DND-41 (cell line): ENCODE data around the gene GRAMD4.

Source experiments
- ATAC-seq: fragments of 200-7000 bp; cut with Tn5 transposase; 3 replicates; pipeline ENCODE4 v1.9.1; 2021; ENCODE audit warnings: low read depth; ENCODE audit not compliant: insufficient read depth
- DNase-seq: peaks from one replicate; pipeline ENCODE4 v3.0.0-alpha.2; 2020
- H2AFZ ChIP-seq: 2 replicates; pipeline ENCODE4 v1.6.0; 2012; ENCODE audit warnings: low read depth, low read length
- H3K27ac ChIP-seq: 2 replicates; pipeline ENCODE4 v1.5.1; 2012; ENCODE audit warnings: low read length, inconsistent platforms
- H3K27me3 ChIP-seq: fragments of 200-600 bp; sonication (generic); 2 replicates; pipeline ENCODE4 v1.6.0; 2012; ENCODE audit warnings: low read length, mild to moderate bottlenecking, inconsistent platforms; ENCODE audit not compliant: insufficient read depth, poor library complexity
- H3K36me3 ChIP-seq: 2 replicates; pipeline ENCODE4 v1.5.1; 2012; ENCODE audit warnings: low read length, inconsistent platforms; ENCODE audit not compliant: insufficient read depth
- H3K4me1 ChIP-seq: 2 replicates; pipeline ENCODE4 v1.5.1; 2012; ENCODE audit warnings: mild to moderate bottlenecking, low read length; ENCODE audit not compliant: insufficient read depth
- H3K4me2 ChIP-seq: 2 replicates; pipeline ENCODE4 v1.6.0; 2012; ENCODE audit warnings: mild to moderate bottlenecking, moderate library complexity, low read length, inconsistent platforms; ENCODE audit not compliant: insufficient read depth
- H3K4me3 ChIP-seq, 2 experiments: fragments of 200-600 bp in 1 of 2; shearing (Covaris generic) in 1 of 2; 2 replicates each; pipeline ENCODE4 v1.5.1; 2012 to 2016; ENCODE audit warnings: inconsistent platforms in 2 of 2, low read length in 2 of 2, mild to moderate bottlenecking in 2 of 2, low read depth in 1 of 2, moderate library complexity in 1 of 2
- H3K79me2 ChIP-seq: 2 replicates; pipeline ENCODE4 v1.6.0; 2012; ENCODE audit warnings: low read length, inconsistent platforms; ENCODE audit not compliant: insufficient read depth
- H3K9ac ChIP-seq: 2 replicates; pipeline ENCODE4 v1.6.0; 2012; ENCODE audit warnings: low read depth, mild to moderate bottlenecking, inconsistent platforms, low read length, moderate library complexity
- H3K9me3 ChIP-seq: 2 replicates; pipeline ENCODE4 v1.5.1; 2012; ENCODE audit warnings: low read length, moderate library complexity, mild to moderate bottlenecking, inconsistent platforms; ENCODE audit not compliant: insufficient read depth, severe bottlenecking
- H4K20me1 ChIP-seq: 2 replicates; pipeline ENCODE4 v1.6.0; 2012; ENCODE audit warnings: low read length; ENCODE audit not compliant: insufficient read depth
- CTCF ChIP-seq: IDR thresholded peaks from 2 replicates; pipeline ENCODE4 v1.5.1; 2012; ENCODE audit warnings: borderline replicate concordance, low read length, moderate library complexity, mild to moderate bottlenecking; ENCODE audit not compliant: poor library complexity, severe bottlenecking; ENCODE audit errors: extremely low read depth
- EZH2 ChIP-seq: IDR thresholded peaks from 3 replicates; pipeline ENCODE4 v1.6.1; 2012; ENCODE audit warnings: borderline replicate concordance, low read depth, mild to moderate bottlenecking, moderate library complexity, low read length, inconsistent platforms; ENCODE audit not compliant: severe bottlenecking

GRAMD4 gene

GRCh38 chr22:46675479-46675878, 55.3 kb downstream of the GRAMD4 start:
- no peak for TF ChIP-seq EZH2
- no peak for TF ChIP-seq CTCF
- no peaks in the 10 kb centered on the region; the same call in 1 of the 2 replicates for H3K79me2 ChIP-seq
- H4K20me1 ChIP-seq: peaks cover 26% of the 10 kb centered on the region
- no peak overlapping the region for H2AFZ ChIP-seq
- no peaks in the 10 kb centered on the region for H3K27me3 ChIP-seq
- no peak overlapping the region for H3K4me2 ChIP-seq
- no peak overlapping the region for H3K4me3 ChIP-seq
- ATAC-seq (no peak), DNase-seq (no peak)
- H3K4me1 ChIP-seq: no peaks in the 10 kb centered on the region
- H3K9ac ChIP-seq: no peak overlapping the region
- H3K36me3 ChIP-seq: peaks cover 85% of the 10 kb centered on the region
- H3K27ac ChIP-seq: no peak overlapping the region
- no peaks in the 10 kb centered on the region for H3K9me3 ChIP-seq

GRCh38 chr22:46675938-46676337, 55.8 kb downstream of the GRAMD4 start:
- no peak for DNase-seq
- Histone ChIP-seq H3K36me3 (peaks cover 81% of the 10 kb centered on the region), H3K79me2 (no peaks in the 10 kb centered on the region; the same call in 1 of the 2 replicates), H3K4me1 (no peaks in the 10 kb centered on the region), H3K9ac (no peak overlapping the region), H3K9me3 (no peaks in the 10 kb centered on the region), H2AFZ (no peak overlapping the region), H3K4me2 (no peak overlapping the region), H3K4me3 (no peak overlapping the region), H3K27ac (no peak overlapping the region), H4K20me1 (peaks cover 26% of the 10 kb centered on the region), H3K27me3 (no peaks in the 10 kb centered on the region)
- TF ChIP-seq EZH2 (no peak), CTCF (no peak)
- ATAC-seq: no peak

GRCh38 chr22:46676479-46676878, 56.3 kb downstream of the GRAMD4 start:
- no peak overlapping the region for H3K9ac ChIP-seq
- no peak for DNase-seq

More at GRCh38 chr22:46676479-46676878, 56.3 kb downstream of the GRAMD4 start:
- Histone ChIP-seq H3K36me3 (peaks cover 80% of the 10 kb centered on the region), H3K4me3 (no peak overlapping the region), H4K20me1 (peaks cover 26% of the 10 kb centered on the region), H2AFZ (no peak overlapping the region), H3K79me2 (no peaks in the 10 kb centered on the region; the same call in 1 of the 2 replicates), H3K9me3 (no peaks in the 10 kb centered on the region), H3K4me1 (no peaks in the 10 kb centered on the region), H3K27ac (peak overlapping the region; percentile 20; the same call in 1 of the 2 replicates), H3K4me2 (no peak overlapping the region), H3K27me3 (no peaks in the 10 kb centered on the region)
- no peak for ATAC-seq
- TF ChIP-seq EZH2: no peak
- TF ChIP-seq CTCF: no peak
